Esophagus squamous epithelium (tissue), 5 donors: ENCODE data around the gene ILF2. TPM values are rescaled to one million over a fixed set of nuclear protein-coding genes. Genes with fewer than 3 reads are reported as not detected.

ENCODE experiments used
- DNase-seq: peaks from one replicate; lab custom pipeline; 2025; lab: John Stamatoyannopoulos, UW
- H3K27ac ChIP-seq, 4 donors: fragments of 200-600 bp; sonication (generic); one replicate each; pipeline ENCODE4 v1.5.1; 2016 to 2019; ENCODE audit warnings: mild to moderate bottlenecking in 1 of 4
- H3K27me3 ChIP-seq, 4 donors: fragments of 200-600 bp; sonication (generic); 1 replicate in 3 of 4; 2 replicates in 1 of 4; pipeline versions ENCODE4 v1.5.1 to v1.6.0; 2017 to 2021; ENCODE audit warnings: antibody characterized with exemption in 1 of 4
- H3K36me3 ChIP-seq, 3 donors: fragments of 200-600 bp; sonication (generic); one replicate each; pipeline ENCODE4 v1.5.1; 2016 to 2019
- H3K4me1 ChIP-seq, 3 donors: fragments of 200-600 bp; sonication (generic); one replicate each; pipeline ENCODE4 v1.5.1; 2017 to 2019
- H3K4me3 ChIP-seq, 4 donors: fragments of 200-600 bp; sonication (generic); 1 replicate in 3 of 4; 2 replicates in 1 of 4; pipeline ENCODE4 v1.5.1; 2016 to 2019; ENCODE audit warnings: mild to moderate bottlenecking in 2 of 4, moderate library complexity in 1 of 4
- H3K9me3 ChIP-seq, 3 donors: fragments of 200-600 bp; sonication (generic); one replicate each; pipeline ENCODE4 v1.5.1; 2016 to 2019
- POLR2A ChIP-seq, 4 donors: fragments of 450-650 bp; IDR thresholded peaks; one replicate each; pipeline ENCODE4 v1.6.1; 2017; ENCODE audit warnings: antibody characterized with exemption in 4 of 4, mild to moderate bottlenecking in 4 of 4, moderate library complexity in 3 of 4
- WGBS, 2 donors: methylation state at CpG; one replicate each; pipeline ENCODE4 v1.1.5; 2018; 5-methylcytosine and 5-hydroxymethylcytosine counted together
- intact Hi-C: fragments of 100-400 bp; cut with DNase I; formaldehyde crosslinking; loops from one replicate; pipeline ENCODE4 v1.15.0; 2022
- total RNA-seq, 4 donors: library from RNA; depleted of rRNA; stranded (reverse); fragments of >200 nt; gene quantifications; one replicate each; pipeline ENCODE4 v1.1.0, GENCODE V29; 2016
- TF ChIP-seq, protein P1 (sequence below), 6 experiments: fragments of 450-650 bp in 4 of 6; fragments of 200-600 bp in 2 of 6; sonication (generic) in 2 of 6; IDR thresholded peaks; one replicate each; pipeline ENCODE4 v1.5.1; 2016 to 2019; ENCODE audit warnings: antibody characterized with exemption in 6 of 6, mild to moderate bottlenecking in 4 of 6, moderate library complexity in 4 of 6
- donor health status: DM: yes; HTN: yes; CAD: no.

ILF2 gene
- total RNA-seq, 4 donors from 2014 or later: 78.0 to 166 (median 130) TPM

DNA sequence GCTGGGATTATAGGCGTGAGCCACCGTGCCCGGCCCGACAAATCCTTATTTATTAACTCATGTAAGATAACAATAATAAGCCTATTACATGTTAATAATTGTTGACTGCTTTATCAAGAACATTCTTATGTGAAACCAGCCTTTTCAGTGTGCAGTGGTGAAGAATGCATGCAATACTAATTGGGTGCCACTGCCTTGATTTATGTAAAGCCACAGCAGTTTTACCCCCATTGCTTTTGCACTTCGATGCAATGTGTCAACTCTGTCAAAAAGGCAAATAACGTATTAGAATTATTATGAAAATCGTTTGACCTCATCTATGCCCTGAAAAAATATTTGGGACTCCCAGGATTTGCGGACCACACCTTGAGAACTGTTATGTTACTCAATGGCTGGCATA, 25.9 kb upstream of the ILF2 start:
- Histone ChIP-seq H3K4me1 (peaks cover 8 to 26% (median 26%) of the 10 kb centered on the region in 3 donors), H3K36me3 (no peaks in the 10 kb centered on the region), H3K4me3 (no peak overlapping the region), H3K27me3 (no peaks in the 10 kb centered on the region), H3K9me3 (no peaks in the 10 kb centered on the region), H3K27ac (peak overlapping the region in 2 of 4 donors; percentile 87 to 94)
- no peak for DNase-seq
- TF ChIP-seq, protein P1, sequence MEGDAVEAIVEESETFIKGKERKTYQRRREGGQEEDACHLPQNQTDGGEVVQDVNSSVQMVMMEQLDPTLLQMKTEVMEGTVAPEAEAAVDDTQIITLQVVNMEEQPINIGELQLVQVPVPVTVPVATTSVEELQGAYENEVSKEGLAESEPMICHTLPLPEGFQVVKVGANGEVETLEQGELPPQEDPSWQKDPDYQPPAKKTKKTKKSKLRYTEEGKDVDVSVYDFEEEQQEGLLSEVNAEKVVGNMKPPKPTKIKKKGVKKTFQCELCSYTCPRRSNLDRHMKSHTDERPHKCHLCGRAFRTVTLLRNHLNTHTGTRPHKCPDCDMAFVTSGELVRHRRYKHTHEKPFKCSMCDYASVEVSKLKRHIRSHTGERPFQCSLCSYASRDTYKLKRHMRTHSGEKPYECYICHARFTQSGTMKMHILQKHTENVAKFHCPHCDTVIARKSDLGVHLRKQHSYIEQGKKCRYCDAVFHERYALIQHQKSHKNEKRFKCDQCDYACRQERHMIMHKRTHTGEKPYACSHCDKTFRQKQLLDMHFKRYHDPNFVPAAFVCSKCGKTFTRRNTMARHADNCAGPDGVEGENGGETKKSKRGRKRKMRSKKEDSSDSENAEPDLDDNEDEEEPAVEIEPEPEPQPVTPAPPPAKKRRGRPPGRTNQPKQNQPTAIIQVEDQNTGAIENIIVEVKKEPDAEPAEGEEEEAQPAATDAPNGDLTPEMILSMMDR (IDR thresholded peaks at IDR 0.05): no peak
- TF ChIP-seq POLR2A (IDR thresholded peaks at IDR 0.05): no peak
- 81 to 87% methylated on average over 8 of the region's 8 CpGs for WGBS, 2 donors
- intact Hi-C loops: no loop called here

DNA sequence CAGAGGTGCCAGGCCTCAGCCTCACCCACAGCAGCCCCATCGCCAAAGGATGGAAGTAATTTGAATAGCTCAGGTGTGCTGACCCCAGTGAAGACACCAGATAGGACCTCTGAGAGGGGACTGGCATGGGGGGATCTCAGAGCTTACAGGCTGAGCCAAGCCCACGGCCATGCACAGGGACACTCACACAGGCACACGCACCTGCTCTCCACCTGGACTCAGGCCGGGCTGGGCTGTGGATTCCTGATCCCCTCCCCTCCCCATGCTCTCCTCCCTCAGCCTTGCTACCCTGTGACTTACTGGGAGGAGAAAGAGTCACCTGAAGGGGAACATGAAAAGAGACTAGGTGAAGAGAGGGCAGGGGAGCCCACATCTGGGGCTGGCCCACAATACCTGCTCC, 22.7 kb upstream of the ILF2 start:
- TF ChIP-seq POLR2A (IDR thresholded peaks at IDR 0.05): no peak
- TF ChIP-seq, protein P1 (IDR thresholded peaks at IDR 0.05): no peak
- no peak overlapping the region for H3K4me3 ChIP-seq
- peaks cover 8 to 16% (median 11%) of the 10 kb centered on the region in 3 donors for H3K4me1 ChIP-seq
- H3K9me3 ChIP-seq: no peaks in the 10 kb centered on the region
- intact Hi-C loops: no loop called here
- no peak for DNase-seq
- no peaks in the 10 kb centered on the region for H3K36me3 ChIP-seq
- no peaks in the 10 kb centered on the region for H3K27me3 ChIP-seq
- WGBS, 2 donors: 75 to 100% methylated on average over 1 to 3 of the region's 4 CpGs
- no peak overlapping the region for H3K27ac ChIP-seq

DNA sequence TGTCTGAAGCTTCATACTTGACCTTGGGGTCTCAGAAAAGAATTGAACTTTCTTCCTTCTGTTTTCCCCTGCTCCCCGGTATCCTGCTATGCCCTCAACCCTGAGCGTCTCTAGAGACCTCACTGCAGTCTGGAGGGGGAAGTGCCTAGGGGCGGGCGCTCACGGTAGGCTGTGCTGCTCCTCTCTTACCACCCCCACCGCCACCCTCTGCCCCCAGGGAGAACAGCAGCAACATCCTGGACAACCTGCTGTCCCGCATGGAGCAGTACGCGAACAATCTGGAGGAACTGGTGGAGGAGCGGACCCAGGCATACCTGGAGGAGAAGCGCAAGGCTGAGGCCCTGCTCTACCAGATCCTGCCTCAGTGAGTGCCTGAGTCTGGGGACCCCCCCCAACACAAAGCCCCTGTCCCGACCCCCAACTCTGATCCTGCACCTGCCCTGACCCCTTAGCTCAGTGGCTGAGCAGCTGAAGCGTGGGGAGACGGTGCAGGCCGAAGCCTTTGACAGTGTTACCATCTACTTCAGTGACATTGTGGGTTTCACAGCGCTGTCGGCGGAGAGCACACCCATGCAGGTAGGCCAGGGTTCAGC, 18.0 kb upstream of the ILF2 start:
- no peak overlapping the region for H3K4me3 ChIP-seq
- no peak overlapping the region for H3K27ac ChIP-seq
- peaks cover 0 to 9% (median 0%) of the 10 kb centered on the region in 3 donors for H3K36me3 ChIP-seq
- H3K27me3 ChIP-seq: no peaks in the 10 kb centered on the region
- intact Hi-C loops: no loop called here
- H3K9me3 ChIP-seq: no peaks in the 10 kb centered on the region
- peaks cover 0 to 5% (median 0%) of the 10 kb centered on the region in 3 donors for H3K4me1 ChIP-seq
- DNase-seq: no peak
- 85 to 87% methylated on average over 9 to 12 of the region's 18 CpGs for WGBS, 2 donors
- no peak for TF ChIP-seq POLR2A (IDR thresholded peaks at IDR 0.05)
- TF ChIP-seq, protein P1 (IDR thresholded peaks at IDR 0.05): no peak

DNA sequence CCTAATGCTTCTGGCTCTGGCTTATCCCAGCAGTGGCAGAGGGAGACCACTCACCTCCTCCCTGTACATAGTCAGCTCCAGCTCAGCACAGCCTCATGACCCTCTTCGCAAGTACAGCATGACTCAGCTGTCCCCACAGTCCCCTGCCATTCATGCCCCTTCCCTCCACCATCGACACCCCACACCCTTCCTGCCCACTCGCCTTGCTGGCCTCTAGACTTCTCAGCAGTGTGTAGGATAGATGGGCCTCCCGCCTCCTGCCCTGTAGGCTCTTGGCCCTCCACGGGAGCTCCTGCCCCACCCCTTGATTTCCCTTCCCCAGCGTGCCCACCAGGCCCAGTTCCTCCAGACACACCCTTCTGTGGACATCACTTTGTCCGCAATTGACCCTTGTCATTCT, 17.5 kb upstream of the ILF2 start:
- no peak for DNase-seq
- no peak overlapping the region for H3K27ac ChIP-seq
- H3K4me3 ChIP-seq: no peak overlapping the region
- H3K27me3 ChIP-seq: no peaks in the 10 kb centered on the region
- H3K4me1 ChIP-seq: peaks cover 0 to 5% (median 0%) of the 10 kb centered on the region in 3 donors
- no peak for TF ChIP-seq POLR2A (IDR thresholded peaks at IDR 0.05)
- H3K36me3 ChIP-seq: peaks cover 0 to 9% (median 0%) of the 10 kb centered on the region in 3 donors
- WGBS, 2 donors: 82 to 87% methylated on average over 7 of the region's 7 CpGs
- intact Hi-C loops: no loop called here
- H3K9me3 ChIP-seq: no peaks in the 10 kb centered on the region

DNA sequence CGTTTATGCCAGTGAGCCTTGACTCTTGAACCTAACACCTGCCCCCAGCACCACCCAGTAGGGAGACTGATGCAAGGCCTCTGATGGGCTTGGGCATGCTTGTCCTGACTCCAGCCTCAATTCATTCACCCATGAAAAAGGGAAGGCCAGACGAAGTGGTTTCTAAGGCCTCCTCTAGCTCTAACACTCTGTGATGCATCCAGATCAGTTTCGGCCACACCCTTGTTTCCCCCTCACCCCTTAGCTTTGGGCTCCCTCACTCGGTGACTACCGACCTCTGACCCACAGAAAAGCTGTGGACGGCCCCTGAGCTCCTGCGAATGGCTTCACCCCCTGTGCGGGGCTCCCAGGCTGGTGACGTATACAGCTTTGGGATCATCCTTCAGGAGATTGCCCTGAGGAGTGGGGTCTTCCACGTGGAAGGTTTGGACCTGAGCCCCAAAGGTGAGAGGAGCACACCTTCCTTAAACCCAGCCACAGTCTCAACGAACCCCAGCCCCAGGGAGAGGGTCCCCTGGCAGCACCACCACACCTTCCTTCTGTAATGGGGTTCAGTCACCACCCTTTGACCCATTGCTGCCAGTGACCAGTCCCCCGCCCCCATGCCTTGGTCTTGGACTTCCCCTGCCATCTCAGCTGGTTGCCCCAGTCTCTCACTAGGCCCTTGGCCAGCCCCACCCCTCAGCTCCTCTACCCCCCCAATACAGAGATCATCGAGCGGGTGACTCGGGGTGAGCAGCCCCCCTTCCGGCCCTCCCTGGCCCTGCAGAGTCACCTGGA, 16.7 kb upstream of the ILF2 start:
- no peak for DNase-seq
- intact Hi-C loops: no loop called here
- no peaks in the 10 kb centered on the region for H3K27me3 ChIP-seq
- H3K4me3 ChIP-seq: no peak overlapping the region
- H3K36me3 ChIP-seq: peaks cover 0 to 11% (median 0%) of the 10 kb centered on the region in 3 donors
- H3K4me1 ChIP-seq: peaks cover 0 to 5% (median 0%) of the 10 kb centered on the region in 3 donors
- no peak overlapping the region for H3K27ac ChIP-seq
- 76 to 87% methylated on average over 6 to 12 of the region's 16 CpGs for WGBS, 2 donors
- no peaks in the 10 kb centered on the region for H3K9me3 ChIP-seq
- TF ChIP-seq POLR2A (IDR thresholded peaks at IDR 0.05): no peak
- TF ChIP-seq, protein P1 (IDR thresholded peaks at IDR 0.05): no peak
